T47D (cell line): Measurements from ENCODE around the gene CPNE5.
"Not testable (repeated sequence)": the region's sequence is repeated elsewhere in the genome, so short reads cannot be mapped to it uniquely, and the experiment has no call there.

Source experiments
- DNase-seq, 2 experiments: peaks; one replicate each; pipeline versions ENCODE4 v3.0.0 to v3.0.0-alpha.2; 2011 to 2012; ENCODE audit warnings: low read depth in 1 of 2, low spot score in 1 of 2
- JUND ChIP-seq: IDR thresholded peaks from 2 replicates; pipeline ENCODE4 v1.6.1; 2012; ENCODE audit warnings: low read depth
- in situ Hi-C: cut with HindIII; loops from 2 replicates; pipeline ENCODE4 v1.10.0; 2016; ENCODE audit warnings: low sequenced_read_pairs, low pct_unique_long_range_greater_than_20kb

Gene CPNE5

GRCh38 chr6:36813526-36813925 is 25.7 kb downstream of the CPNE5 start:
- no peak for TF ChIP-seq JUND
- DNase-seq = no peak
- in situ Hi-C loops = no loop called here

- in situ Hi-C loops = not testable (repeated sequence)
Measured at GRCh38 chr6:36813047-36813446, 26.2 kb downstream of the CPNE5 start.

GRCh38 chr6:36809941-36810803 is 29.1 kb downstream of the CPNE5 start:
- no peak for DNase-seq
- no peak for TF ChIP-seq JUND
- in situ Hi-C loops = no loop called here

More at GRCh38 chr6:36813047-36813446, 26.2 kb downstream of the CPNE5 start:
- not testable (repeated sequence) for DNase-seq

- TF ChIP-seq JUND = no peak
- in situ Hi-C loops = no loop called here
- no peak for DNase-seq
Measured at GRCh38 chr6:36809156-36809555, 30.1 kb downstream of the CPNE5 start.

DNA sequence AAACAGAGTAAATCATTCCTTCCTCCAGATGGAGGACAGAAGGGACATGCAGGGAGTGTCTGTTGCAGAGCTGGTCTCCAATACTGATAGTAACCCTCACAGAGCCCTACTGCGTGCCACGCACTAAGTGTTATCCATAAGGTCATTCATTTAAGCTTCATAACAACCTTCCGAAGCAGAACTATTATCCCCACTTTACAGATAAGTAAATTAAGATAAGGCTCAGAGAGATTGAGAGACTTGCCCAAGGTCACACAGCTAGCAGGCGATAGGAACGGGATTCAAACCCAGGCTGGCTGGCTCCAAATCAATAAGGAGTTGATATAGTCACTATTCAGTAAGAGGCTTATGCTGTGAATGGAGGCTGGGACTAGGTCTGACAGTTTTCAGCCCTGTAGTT is 30.6 kb downstream of the CPNE5 start:
- in situ Hi-C loops = no loop called here
- TF ChIP-seq JUND = no peak
- no peak for DNase-seq

- in situ Hi-C loops = no loop called here
- no peak for TF ChIP-seq JUND
Measured at GRCh38 chr6:36807750-36808149, 31.5 kb downstream of the CPNE5 start.

DNA sequence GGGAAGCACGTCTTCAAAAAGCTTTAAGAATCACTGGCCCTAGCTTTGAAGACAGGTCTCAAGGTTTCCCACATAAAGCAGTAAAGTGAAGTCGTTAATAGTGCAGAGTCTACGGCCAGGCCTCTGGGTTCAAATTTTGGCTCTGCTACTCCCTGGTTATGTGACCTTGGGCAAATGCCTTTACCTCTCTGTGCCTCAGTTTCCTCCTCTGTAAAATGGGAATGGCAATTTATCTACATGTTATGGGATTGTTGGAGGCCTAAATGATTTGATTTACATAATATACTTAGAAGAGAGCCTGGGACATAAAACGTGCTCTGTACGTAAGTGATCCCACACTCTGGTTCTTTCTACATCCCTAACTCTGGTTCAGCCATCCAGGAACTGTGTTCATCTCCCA is 32.1 kb downstream of the CPNE5 start:
- in situ Hi-C loops = no loop called here
- TF ChIP-seq JUND = no peak
- no peak for DNase-seq

More at GRCh38 chr6:36807750-36808149, 31.5 kb downstream of the CPNE5 start:
- DNase-seq = no peak

DNA sequence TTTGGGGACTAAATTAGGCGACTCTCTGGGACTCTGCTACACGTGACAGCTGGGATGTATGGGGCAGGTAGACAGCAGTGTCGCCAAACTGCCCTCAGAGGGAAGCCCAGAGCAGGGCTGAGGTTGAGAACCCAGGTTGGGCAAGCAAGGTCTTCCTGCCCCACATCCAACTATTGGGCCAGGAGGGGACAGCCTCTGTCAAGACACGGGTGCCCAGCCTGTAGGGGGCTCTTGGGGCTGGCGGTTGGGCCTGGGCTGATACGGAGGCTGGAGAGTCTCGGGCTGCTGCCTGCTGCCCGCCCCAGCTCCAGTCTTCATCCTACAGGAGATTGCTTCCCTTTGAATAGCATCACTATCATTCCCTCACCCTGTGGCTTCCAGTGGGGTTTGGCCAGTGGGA is 33.3 kb downstream of the CPNE5 start:
- in situ Hi-C loops = no loop called here
- no peak for DNase-seq
- TF ChIP-seq JUND = no peak

DNA sequence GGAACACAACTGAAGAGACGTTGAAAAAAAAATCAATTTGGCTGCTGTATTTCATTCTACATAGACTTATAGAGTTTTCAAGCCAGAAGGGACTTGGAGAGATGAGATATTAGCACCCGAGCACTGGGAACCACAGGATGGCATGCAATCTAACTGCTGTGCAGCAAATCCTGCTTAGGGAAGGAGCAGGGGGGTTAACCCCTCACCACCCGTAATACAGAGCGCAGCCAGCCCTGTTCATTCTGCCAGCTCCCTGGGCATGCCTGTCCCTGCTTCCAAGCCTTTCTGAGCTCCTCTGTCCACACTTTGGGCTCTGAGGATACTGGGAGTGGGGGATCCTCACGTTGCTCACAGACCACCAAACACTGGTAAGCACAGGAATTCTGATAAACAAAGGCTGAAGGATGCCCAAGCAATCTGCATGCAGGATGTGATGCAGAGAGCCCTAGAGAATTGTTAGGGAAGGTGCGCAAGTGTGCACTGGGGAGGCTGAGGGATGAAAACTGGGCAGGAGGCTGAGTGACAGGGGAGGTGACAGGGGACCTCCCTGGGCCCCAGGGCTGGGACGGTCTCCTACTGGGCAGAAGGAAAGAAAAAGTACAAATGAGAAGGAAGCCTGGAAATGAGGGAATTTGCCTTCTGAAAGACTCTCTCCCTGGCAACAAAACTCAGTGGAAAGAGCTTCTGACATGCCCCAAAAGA is 34.0 kb downstream of the CPNE5 start:
- DNase-seq = no peak
- in situ Hi-C loops = no loop called here
- no peak for TF ChIP-seq JUND

GRCh38 chr6:36804563-36804962 is 34.7 kb downstream of the CPNE5 start:
- DNase-seq = no peak
- no peak for TF ChIP-seq JUND
- in situ Hi-C loops = no loop called here

DNA sequence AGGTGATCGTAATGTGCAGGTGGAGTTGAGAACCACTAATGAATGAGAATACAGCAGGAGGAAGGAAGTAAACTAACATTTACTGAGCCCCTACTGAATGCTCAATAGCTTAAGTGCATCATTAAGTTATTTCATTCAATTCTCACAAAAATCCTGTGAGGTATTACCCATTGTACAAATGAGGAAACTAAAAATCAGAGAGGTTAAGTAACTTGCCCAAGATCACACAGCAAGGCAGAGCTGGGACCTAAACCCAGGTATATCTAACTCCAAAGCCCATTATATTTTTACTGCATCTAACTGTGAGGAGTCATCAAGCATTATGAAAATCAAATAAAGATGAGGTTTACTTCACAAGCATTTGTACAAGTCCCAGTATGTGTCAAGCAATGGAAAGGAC is 35.3 kb downstream of the CPNE5 start:
- no peak for DNase-seq
- no peak for TF ChIP-seq JUND
- in situ Hi-C loops = no loop called here

DNA sequence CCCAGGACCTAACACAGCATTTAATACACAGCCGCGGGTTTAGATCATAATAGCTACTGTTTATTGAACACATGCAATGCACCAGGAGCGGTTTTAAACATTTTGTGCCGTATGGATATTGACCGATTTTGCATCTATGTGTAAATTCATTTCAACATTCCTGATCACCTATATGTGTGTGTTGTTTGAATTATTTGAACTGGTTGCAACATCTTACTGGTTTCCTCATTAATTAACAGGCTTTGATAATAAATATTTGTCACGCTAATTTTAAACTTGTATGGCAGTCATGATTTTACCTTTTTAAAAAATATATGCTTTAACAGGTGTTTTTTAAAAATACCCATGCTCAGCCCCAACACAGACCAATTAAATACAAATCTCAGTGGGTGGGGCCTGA is 35.8 kb downstream of the CPNE5 start:
- no peak for TF ChIP-seq JUND
- in situ Hi-C loops = no loop called here
- no peak for DNase-seq
